ENCODE measurements around the gene SRMS.

- TF ChIP-seq CTCF (IDR thresholded peaks at IDR 0.05) (no peak), POLR2A (IDR thresholded peaks at IDR 0.05) (no peak)
Measured at GRCh38 chr20:63531686-63532448, 15.7 kb downstream of the SRMS start.

All from testis (tissue), 2 donors.